ENCODE measurements around the gene SEMA6B.
"Not testable (repeated sequence)": the region's sequence is repeated elsewhere in the genome, so short reads cannot be mapped to it uniquely, and the experiment has no call there.

SEMA6B gene

GRCh38 chr19:4571305-4571917 lies 11.9 kb upstream of the SEMA6B start:
- no peak for DNase-seq

DNA sequence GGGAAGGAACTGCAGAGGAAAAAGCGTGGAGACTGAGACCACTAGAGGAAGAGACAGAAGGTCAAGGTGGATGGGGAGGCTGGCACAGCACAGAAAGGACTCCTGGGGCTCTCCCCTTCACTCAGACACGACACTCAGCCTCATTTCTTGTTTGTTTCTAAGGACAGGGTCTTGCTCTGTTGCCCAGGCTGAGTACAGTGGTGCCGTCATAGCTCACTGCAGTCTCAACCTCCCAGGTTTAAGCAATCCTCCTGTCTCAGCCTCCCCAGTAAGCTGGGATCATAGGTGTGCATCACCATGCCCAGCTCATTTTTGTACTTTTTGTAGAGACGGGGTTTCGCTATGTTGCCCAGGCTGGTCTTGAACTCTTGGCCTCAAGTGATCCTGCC lies 11.4 kb upstream of the SEMA6B start:
- DNase-seq = no peak

DNA sequence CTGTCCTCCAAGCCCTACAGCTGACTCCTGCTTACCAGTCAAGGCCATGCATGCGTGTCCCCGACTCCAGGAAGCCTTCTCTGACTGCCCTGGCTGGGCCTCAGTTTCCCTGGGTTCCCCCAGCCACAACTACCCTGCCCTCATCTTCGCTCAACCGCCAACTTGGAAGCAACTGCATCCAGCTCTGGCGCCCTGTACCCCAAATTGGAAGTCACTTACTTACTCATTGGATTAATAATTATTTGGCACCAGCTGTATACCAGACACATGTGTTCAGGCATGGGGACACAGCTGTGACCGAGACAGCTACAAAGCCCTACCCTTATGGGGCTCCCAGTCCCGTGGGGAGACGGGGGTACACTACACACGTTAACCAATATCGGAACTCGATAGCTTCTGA lies 10.9 kb upstream of the SEMA6B start:
- no peak for DNase-seq

- DNase-seq = no peak
Observed at GRCh38 chr19:4568886-4569285, 9.4 kb upstream of the SEMA6B start.

DNA sequence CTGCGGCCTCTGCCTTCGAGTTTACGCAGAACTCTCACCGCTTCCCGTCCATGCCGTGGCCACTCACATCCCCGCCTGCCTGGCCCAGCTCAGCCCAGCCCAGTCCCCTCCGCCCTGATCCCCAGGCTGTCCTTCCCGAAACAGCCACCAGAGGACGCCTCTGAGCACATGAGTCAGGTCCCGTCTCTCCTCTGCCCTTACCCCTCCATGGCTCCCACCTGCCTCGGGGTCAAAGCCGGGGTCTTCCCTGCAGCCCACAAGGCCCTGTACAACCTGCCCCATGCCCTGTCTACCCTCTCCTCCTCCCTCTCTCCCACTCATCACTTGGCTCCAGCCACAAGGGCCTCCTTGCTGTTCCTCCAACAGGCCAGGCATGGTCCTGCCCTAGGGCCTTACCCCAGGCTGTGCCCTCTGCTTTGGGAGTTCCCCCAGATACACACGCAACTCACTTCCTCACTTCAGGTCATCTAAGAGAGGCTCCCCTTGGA lies 8.1 kb upstream of the SEMA6B start:
- DNase-seq = peak; percentile 84

GRCh38 chr19:4566402-4567051 lies 7.0 kb upstream of the SEMA6B start:
- DNase-seq = no peak

DNA sequence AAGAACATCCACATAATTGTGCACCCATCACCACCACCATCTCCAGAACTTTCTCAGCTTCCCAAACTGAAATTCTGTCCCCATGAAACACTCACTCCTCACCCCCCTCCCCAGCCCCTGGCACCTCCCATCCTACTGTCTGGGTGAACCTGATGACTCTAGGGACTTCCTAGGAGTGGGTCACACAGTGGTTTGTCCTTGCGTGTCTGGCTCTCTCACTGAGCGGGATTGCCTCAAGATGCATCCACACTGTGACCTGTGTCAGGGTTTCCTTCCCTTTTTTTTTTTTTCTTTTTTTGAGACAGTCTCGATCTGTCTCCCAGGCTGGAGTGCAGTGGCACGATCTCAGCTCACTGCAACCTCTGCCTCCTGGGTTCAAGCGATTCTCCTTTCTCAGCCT lies 4.1 kb upstream of the SEMA6B start:
- not testable (repeated sequence) for DNase-seq

- not testable (repeated sequence) for DNase-seq
Observed at GRCh38 chr19:4562085-4562484, 2.6 kb upstream of the SEMA6B start.

DNA sequence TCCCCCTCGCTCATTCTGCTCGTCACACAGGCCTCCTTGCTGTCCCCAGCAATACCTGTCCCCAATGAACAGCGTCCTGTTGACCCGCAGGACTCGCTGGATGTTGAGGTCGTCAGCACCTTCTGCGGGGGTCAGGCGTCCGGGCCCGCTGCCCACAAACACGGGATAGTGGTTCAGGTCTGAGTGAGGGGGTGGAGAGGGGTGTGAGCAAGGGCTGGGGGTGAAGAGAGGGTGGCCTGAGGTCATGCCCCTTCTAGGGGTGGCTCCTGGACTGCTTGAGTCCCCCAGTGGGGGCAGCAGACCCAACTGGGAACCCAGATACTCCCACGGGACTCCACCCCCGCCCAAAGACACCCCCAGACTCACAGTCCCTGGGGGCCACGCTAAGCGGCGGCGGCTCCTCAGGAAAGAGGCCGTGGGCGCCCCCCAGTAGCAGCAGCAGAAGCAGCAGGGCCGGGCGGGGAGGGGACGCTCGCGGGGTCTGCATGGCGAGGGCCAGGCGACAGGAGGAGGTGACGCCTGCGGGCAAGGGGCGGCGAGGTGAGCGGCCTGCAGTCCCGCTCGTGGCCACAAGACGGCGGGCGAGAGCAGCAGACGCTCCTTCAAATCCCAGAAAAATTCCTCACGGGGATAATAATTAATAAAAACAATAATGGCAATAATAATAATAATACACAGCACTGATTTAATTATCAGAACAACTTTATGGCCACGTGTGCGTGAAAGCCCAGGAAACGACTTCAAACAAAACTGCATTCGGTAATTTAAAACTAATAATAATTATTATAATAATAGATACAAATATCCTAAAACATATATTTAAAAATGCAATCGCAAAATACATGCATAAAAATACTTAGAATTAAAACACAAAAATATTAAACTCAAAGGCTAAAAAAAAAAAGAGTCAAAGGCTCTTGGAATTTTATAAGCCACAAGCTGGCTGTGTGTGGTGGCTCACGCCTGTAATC lies 1.2 kb downstream of the SEMA6B start:
- peak; percentile 70 for DNase-seq

DNA sequence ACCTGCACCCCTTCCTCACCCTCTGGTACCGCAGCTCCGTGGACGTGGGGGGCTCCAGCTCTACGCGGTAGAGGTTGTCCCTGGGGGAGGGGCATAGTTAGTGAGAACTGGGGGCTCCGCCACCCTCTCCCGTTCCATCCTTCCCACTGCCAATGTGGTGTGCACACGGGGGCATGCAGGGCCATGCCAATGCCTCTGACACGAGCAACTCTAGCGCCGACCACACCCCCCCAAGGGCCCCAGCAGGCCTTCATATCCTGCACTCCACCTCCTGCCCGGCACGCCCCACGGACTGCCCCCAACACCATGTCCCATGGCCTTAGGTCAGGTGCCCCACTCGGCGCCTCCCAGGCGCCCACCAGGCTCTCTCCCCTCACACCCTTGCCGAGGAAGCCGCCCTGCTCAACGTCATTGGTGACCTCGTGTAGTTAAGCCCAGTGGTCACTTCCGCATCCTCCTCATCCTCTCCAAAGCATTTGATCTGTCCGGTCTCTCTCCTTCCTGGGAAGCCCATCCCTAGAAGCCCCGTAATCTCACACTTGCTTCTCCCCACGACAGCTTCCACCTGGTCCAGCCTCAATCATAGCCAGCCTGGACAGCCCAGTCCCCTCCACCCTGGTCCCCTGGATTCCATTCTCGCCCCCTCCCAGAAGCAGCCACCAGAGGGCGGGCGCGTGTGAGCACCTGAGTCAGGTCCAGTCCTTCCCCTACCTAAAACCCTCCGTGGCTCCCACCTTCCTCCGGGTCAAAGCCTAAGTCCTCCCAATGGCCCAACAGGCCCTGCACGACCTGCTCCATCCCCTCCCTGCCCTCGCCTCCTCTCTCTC lies 2.1 kb downstream of the SEMA6B start:
- DNase-seq = no peak

GRCh38 chr19:4556597-4557127 lies 2.8 kb downstream of the SEMA6B start:
- no peak for DNase-seq

DNA sequence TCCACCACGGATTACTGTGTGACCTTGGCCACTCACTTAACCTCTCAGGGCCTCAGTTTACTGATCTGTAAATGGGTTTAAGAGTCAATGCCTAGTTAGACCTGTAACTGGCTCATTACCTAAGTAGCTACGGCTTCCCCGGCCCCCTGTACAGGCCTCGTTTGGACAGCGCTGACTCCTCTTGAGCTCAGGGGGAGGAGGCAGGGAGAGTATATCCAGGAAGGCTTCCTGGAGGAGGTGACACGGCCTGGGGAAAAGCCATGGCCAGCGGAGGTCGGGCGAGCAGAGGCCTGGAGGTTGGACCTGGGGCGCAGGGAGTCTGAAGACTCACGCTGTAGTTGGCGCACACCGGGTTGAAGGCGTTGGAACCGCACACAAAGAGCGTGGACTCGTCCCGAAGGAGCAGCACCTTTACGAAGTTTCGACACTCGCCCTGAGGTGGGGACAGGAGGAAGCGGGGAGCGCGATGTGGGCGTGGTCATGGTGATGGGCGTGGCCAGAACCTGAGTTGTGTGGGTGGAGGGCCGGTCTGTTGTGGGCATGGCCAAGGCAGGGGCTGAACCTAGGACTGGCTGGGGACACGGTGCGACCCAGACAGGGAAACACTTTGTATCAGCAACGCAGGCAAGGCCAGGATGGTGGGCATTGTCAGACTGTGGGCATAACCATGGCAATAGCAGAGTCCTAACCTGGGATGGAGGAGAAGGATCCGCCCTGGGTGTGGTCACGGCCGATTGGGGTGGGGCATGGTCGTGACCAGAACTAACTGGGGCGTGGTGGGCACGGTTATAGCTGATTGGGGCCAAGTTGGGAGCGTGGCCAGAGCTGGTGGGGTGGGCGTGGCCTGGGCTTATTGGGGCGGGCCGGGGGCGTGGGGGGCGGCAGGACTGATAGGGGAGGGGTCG lies 3.6 kb downstream of the SEMA6B start:
- no peak for DNase-seq

DNA sequence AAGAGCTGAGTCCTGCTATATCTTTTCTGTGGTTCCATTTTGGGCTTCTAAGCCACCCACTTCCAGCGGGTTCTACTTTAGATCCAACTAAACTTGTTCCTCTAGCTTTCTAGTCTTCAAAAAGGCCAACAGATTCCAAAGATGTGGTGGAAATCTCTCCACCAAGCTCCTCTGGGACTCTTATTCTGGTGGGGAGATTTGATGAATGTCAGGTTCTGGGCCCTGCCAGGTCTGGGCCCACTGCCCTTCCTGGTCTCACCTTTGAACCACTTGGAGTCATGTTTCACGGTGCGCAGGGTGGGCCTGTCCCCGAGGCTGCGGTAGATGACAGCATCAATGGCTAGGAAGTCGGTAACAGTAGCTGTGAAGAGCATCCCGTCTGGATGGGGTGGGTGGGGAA lies 4.8 kb downstream of the SEMA6B start:
- no peak for DNase-seq

DNA sequence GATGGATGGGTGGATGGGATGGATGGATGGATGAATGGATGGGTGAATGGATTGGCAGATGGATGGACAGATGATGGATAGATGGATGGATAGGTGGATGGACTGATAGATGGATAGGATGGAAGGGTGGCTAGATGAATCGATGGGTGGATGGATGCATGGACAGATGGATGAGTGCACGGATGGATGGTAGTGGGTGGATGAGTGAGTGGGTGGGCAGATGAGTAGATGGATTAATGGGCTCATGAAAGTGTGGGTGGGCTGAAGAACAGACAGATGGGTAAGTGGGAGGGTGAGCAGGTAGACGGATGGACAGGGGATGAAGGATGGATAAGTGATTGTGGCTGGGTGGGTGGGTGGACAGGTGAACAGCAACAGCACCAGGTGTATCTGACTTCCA lies 5.7 kb downstream of the SEMA6B start:
- DNase-seq = no peak

- DNase-seq = no peak
Observed at GRCh38 chr19:4553092-4553695, 6.3 kb downstream of the SEMA6B start.

- no peak for DNase-seq
Observed at GRCh38 chr19:4552525-4552819, 7.0 kb downstream of the SEMA6B start.

- no peak for DNase-seq
Observed at GRCh38 chr19:4550479-4551050, 8.9 kb downstream of the SEMA6B start.

DNA sequence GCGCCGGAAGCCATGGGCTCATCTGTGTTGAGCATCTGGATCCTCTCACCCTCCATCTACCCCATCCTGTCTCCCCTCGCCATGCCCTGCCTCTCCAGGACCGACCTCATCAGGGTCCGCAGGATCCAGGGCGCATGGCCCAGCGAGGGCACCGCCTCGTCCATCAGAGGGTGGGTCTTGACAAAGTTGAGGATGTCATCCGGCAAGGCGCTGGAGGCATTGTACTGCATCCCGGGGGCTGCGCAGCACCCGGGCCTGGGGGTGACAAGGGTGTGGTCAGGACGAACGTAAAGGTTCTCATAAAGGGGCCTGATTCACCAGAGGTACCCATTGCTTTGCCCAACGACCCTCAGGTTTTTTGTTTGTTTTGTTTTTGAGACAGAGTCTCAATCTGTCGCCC lies 9.5 kb downstream of the SEMA6B start:
- no peak for DNase-seq

DNA sequence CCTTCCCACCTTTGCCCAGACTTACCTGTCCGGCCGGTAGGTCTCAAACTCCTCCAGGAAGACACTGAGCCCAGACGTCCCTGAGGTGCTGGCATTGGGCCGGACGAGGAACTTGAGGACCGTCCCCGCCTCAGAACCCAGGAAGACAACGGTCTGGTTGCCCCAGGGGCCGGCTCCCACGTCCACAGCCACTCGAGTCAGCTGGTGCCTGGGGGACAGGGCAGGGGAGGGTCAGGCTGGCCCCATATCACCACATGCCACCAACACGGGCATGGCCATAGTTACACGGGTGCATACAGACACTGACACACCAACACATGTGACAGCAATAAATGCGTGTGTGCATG lies 11.3 kb downstream of the SEMA6B start:
- no peak for DNase-seq

GRCh38 chr19:4547303-4548237 lies 11.9 kb downstream of the SEMA6B start:
- DNase-seq = no peak

Data from activated CD8-positive, alpha-beta memory T cell treated with anti-CD3 and anti-CD28 coated beads for 24 hours (primary cell).